Measurements from ENCODE around the gene UPF1.
"Not testable (repeated sequence)": the region's sequence is repeated elsewhere in the genome, so short reads cannot be mapped to it uniquely, and the experiment has no call there.

The UPF1 gene

DNA sequence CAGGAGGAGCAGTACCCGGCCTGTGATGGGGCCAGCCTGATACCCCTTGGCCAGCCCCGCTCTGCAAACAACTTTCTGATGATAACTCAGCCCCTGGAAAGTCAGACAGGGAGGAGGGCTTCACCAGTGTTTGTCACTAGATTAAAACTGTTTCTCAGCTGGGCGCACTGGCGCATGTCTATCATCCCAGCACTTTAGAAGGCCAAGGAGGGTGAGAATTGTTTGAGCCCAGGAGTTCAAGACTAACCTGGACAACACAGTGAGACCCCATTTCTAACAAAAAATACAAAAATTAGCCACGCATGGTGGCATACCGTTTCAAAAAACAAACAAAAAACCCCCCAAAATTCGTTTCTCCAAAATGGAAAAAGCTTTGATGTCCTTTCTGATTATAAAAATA is 69.7 kb downstream of the UPF1 start:
- H3K4me3 ChIP-seq (replicated peaks; ENCODE audit: insufficient read depth, low read length) = no peak overlapping the region
- TF ChIP-seq CTCF (IDR thresholded peaks at IDR 0.05; ENCODE audit: insufficient read depth, low read length) (no peak), POLR2AphosphoS5 (IDR thresholded peaks at IDR 0.05; ENCODE audit: low read depth) (no peak), GABPA (IDR thresholded peaks at IDR 0.05; ENCODE audit: low read depth) (no peak), SPI1 (IDR thresholded peaks at IDR 0.05; ENCODE audit: borderline replicate concordance, low read depth) (no peak), REST (IDR thresholded peaks at IDR 0.05; ENCODE audit: insufficient replicate concordance, low read depth) (no peak)
- no peak overlapping the region for H3K27ac ChIP-seq (replicated peaks)
- DNase-seq (ENCODE audit: low read depth in 1 of 2, low spot score in 1 of 2) = no peak
- no peaks in the 10 kb centered on the region for H3K27me3 ChIP-seq (ENCODE audit: insufficient read depth, poor library complexity, severe bottlenecking)

GRCh38 chr19:18902519-18902918 is 70.8 kb downstream of the UPF1 start:
- not testable (repeated sequence) for H3K27ac ChIP-seq (replicated peaks); H3K27me3 ChIP-seq (ENCODE audit: insufficient read depth, poor library complexity, severe bottlenecking); DNase-seq (ENCODE audit: low read depth in 1 of 2, low spot score in 1 of 2); H3K4me3 ChIP-seq (replicated peaks; ENCODE audit: insufficient read depth, low read length)

- Histone ChIP-seq H3K4me3 (replicated peaks; ENCODE audit: insufficient read depth, low read length) (no peak overlapping the region), H3K27ac (replicated peaks) (no peak overlapping the region), H3K27me3 (ENCODE audit: insufficient read depth, poor library complexity, severe bottlenecking) (no peaks in the 10 kb centered on the region)
- no peak for DNase-seq (ENCODE audit: low read depth in 1 of 2, low spot score in 1 of 2)
- TF ChIP-seq GABPA (IDR thresholded peaks at IDR 0.05; ENCODE audit: low read depth) (no peak), POLR2AphosphoS5 (IDR thresholded peaks at IDR 0.05; ENCODE audit: low read depth) (no peak), REST (IDR thresholded peaks at IDR 0.05; ENCODE audit: insufficient replicate concordance, low read depth) (no peak), CTCF (IDR thresholded peaks at IDR 0.05; ENCODE audit: insufficient read depth, low read length) (no peak), SPI1 (IDR thresholded peaks at IDR 0.05; ENCODE audit: borderline replicate concordance, low read depth) (no peak)
Measured at GRCh38 chr19:18903156-18904037, 71.6 kb downstream of the UPF1 start.

DNA sequence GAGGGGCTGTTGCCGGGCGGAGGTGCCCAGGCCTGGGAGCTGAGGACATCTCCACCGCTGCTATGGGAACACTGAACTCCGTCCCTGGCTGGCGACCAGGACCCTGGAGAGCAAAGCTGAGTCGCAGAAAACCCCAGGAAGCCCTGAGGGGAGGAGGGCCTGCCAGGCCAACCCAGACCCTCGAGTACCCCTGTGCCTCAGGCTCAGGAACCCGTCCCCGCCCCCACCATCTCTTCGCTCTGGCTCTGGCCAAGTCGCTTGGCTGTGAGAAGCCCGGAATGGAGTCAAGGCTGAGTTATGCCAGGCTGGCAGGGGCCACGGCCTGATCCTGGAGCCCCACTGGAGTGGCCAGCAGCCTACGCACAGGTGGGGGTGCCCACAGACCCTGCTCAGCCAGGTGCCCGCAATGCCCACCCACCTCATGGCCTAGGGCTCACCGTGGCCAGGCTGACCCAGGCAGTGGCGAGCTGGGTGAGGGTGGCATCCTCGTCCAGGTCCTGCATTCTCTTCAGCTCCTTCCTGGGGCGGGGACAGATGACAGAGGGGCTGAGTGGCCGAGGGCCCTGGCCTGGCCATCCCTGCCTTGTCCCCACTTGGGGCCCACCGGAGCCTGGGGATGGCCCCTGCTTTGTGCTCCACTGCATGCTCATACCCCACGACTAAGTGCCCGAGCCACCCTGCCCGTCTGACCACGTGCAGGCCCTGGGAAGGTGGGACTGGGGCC is 72.7 kb downstream of the UPF1 start:
- no peak overlapping the region for H3K4me3 ChIP-seq (replicated peaks; ENCODE audit: insufficient read depth, low read length)
- TF ChIP-seq REST (IDR thresholded peaks at IDR 0.05; ENCODE audit: insufficient replicate concordance, low read depth) (no peak), CTCF (IDR thresholded peaks at IDR 0.05; ENCODE audit: insufficient read depth, low read length) (no peak)
- H3K27me3 ChIP-seq (ENCODE audit: insufficient read depth, poor library complexity, severe bottlenecking) = no peaks in the 10 kb centered on the region
- DNase-seq (ENCODE audit: low read depth in 1 of 2, low spot score in 1 of 2) = no peak
- no peak overlapping the region for H3K27ac ChIP-seq (replicated peaks)

Measured in HL-60 (cell line).